Hair follicular keratinocyte (primary cell): Measurements from ENCODE around the gene ABTB1. TPM values are rescaled to one million over a fixed set of nuclear protein-coding genes. Genes with fewer than 3 reads are reported as not detected.

ENCODE experiments used
- total RNA-seq: library from RNA; depleted of rRNA; stranded (reverse); fragments of >200 nt; gene quantifications from 2 replicates; pipeline ENCODE4 v1.2.3, GENCODE V29; 2015

ABTB1 gene
- 11.7 and 17.2 TPM in 2 replicates for total RNA-seq

GRCh38 chr3:127672429-127673190, at the start of gene ABTB1:
Gene ABTB1 (plus strand): TSS chr3:127672952. CDS start chr3:127673026, 74 bp downstream.

GRCh38 chr3:127628788-127629466, 43.8 kb upstream of the ABTB1 start, which contains the start of gene PODXL2:
Gene PODXL2 (plus strand): TSS chr3:127629185. CDS start chr3:127629220, 35 bp downstream.

Other genes starting within 250 kb of the ABTB1 start
- gene TPRA1, start 82.2 kb upstream of the ABTB1 start, total RNA-seq = 37.1 and 38.4 TPM in 2 replicates
- gene MCM2, start 74.5 kb upstream of the ABTB1 start, total RNA-seq = 19.4 and 63.7 TPM in 2 replicates
- gene PODXL2, start 43.8 kb upstream of the ABTB1 start, total RNA-seq = 2.4 and 5.5 TPM in 2 replicates
- 33.5 and 42.6 TPM in 2 replicates for gene MGLL, start 149.6 kb downstream of the ABTB1 start, total RNA-seq
- not detected in 2 replicates for gene KBTBD12, start 242.3 kb downstream of the ABTB1 start, total RNA-seq